Stimulated activated CD4-positive, alpha-beta T cell treated with anti-CD3 and anti-CD28 coated beads, Interleukin-12 subunit alpha, Interleukin-12 subunit beta, amount 100 ng/mL, for 48 hours (primary cell): ENCODE data around the gene FARS2.

Experiments
- DNase-seq, 3 donors: peaks; one replicate each; pipeline ENCODE4 v3.0.0-alpha.2; 2020; ENCODE audit warnings: low read depth in 2 of 3, low spot score in 1 of 3

The FARS2 gene

GRCh38 chr6:5412663-5413062 lies 151.3 kb downstream of the FARS2 start:
- no peak for DNase-seq

- no peak for DNase-seq
These were observed 154.9 kb downstream of the FARS2 start for GRCh38 chr6:5416250-5416649.

DNA sequence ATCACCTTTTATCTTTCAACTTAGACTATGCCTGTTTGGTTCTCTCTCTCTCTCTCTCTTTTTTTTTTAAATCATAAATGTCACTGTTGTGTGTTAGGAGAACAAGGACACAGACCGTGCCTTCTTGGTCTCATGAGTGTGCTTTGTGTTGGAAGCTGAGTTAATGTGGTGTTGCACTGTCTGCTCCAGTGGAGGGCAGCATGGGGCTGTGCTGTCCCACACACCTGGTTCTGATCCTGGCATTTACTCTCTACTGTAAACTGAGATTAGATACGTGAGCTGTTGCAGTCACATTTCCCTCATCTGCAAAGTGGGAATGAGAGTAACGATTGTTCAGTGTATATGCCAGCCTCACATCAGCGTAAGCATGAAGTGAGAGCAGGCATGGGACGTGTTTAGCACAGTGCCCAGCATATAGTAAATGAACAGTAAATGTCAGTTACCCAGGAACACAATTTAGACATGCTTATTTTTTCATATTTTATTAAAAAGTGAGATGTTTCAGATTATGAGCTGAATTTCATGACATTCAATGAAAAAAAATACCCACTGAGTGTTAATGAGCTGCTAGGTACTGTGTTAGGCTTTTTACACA lies 161.1 kb downstream of the FARS2 start:
- DNase-seq = no peak

GRCh38 chr6:5423251-5423650 lies 161.9 kb downstream of the FARS2 start:
- no peak for DNase-seq

GRCh38 chr6:5424726-5425125 lies 163.4 kb downstream of the FARS2 start:
- DNase-seq = no peak

DNA sequence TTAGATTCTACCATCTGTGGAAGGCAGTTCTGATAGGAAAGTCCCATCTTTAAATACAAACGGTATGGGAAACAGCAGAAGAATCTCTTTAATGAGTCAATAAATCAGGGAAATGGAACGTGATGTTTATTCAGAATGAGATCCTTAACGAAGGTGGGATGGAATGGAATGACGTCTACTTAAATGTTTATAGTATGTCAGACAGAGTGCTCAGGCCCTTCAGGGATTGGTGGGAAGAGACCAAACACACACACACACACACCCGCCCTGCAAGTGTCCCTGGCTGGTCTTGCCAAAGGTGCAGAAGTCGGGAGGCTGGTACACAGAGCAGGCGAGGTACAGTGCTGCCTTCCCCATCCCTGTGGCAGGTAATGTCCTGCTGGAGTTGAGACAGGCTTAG lies 164.0 kb downstream of the FARS2 start:
- no peak for DNase-seq

DNA sequence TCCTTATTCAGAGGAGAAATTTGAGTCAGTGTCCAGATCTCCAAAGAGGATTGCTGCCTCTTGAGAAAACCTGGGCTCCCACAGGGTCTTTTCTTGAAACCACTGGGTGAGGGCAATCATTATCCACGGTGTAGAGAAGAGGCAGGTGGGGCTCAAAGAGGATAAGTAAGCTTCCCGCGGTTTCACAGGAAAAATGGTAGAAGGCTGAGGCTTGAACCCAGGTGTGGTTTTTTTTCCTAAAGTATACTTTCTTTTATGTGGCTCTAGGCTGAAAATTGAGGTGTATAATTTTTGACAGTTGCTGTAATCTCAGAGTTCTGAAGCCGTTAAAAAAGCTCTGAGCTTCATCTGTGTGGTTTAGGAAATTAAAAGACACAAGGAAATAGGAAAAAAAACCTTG lies 164.5 kb downstream of the FARS2 start:
- DNase-seq = no peak

DNA sequence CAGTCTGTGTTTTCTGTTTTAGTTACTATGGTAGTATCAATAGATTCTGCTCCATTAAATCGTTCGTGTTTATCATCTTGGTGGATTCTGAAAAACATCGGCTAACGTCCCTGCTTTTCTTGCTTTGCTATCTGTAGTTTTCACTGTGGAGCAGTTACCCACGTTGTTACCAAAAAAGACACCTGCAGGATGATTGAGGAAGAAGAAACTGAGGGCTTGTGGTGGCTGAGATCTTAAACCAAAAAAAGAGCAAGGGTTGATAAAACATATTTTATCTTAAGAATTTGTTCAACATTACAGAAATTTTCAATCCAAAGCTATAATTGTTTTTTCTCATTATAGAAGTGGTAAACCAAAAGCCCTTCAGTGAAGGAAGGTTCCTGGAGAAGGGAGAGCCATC lies 166.3 kb downstream of the FARS2 start:
- DNase-seq = no peak

DNA sequence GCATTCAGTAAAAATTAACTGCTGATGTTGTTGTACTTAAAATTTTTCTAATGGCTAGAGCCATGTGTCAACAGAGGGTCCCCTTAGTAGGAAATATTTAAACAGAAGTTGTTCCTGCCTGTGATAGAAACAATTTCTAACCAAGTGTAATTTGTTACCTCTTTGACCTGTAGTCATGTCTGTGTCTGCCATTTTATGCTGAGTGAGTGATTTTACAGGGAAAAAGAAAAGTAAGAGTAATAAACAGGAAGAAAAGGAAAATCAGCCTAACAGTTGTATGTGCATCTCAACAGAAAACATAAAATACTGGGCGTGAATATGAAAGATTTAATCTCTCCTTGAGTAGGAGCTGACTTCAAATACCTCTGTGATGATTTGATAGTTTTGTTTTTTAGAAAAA lies 172.0 kb downstream of the FARS2 start:
- no peak for DNase-seq

- DNase-seq = no peak
These were observed 174.1 kb downstream of the FARS2 start for GRCh38 chr6:5435449-5435848.

DNA sequence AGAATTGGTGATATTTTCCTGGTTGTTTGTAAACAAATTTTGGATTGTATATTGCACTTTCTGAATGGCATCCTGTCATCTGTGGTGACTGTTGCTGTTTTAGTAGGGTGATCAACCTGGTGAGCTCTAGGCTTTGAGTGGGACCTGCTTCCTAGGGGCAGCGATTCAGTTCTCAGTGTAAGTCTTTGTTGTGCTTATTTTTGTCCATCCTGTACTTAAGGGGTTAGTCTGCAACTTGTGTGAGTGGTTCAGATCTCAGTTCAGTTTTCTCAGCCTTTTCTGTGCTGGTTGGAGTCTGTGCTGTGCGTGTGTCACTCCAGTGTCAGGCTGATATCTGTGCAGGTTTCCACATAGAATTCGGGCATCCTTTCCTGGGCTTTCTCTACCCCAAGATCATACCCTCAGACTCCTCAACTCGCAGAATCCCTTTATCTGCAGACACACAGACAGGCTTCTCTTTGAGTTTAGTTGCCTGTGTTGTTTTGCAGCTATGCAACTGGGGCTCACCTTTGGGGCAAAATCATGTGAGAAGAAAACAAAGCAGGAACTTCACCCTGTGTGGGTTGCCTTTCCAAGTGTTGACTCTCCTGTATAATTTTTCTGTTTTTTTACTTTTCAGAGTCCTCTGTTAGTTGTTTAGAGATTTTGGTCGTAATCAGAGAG lies 177.7 kb downstream of the FARS2 start:
- DNase-seq = no peak

DNA sequence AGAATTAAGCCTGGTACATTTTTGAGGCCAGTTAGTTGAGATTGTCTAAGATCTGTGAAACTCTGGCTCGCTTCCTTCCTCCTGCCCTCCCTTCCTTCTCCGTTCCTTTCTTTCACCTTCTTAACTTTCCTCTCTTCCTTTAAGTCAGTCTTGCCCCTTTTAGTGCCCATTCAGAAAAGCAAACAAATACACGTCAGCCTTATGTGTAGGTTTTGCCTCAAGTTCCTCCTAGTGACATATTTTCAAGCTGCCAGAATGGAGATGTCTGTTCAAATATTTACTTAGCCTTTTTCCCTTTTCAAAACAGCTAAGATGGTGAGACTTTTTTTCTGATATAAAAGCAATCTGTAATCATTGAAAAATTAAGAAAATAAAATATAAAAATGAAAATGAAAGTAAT lies 178.4 kb downstream of the FARS2 start:
- DNase-seq = no peak

DNA sequence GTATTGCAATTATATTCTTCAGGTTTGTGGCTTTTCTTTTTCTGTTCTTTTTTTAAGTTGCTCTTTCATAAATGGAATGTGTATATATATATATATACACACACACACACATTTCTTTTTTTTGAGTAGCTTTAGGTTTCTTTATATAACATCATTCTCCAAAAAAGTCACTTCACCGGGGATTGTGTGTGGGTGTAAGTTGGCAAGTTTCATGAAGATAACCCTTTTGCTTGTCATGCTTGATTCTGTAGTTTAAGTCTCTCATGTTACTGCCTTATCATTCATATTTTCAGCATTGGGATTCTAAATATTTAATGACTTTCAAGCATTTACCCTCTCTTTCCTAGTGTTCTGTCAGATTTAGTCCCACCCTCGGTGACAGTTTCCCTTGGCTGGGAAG lies 181.0 kb downstream of the FARS2 start:
- DNase-seq = no peak

DNA sequence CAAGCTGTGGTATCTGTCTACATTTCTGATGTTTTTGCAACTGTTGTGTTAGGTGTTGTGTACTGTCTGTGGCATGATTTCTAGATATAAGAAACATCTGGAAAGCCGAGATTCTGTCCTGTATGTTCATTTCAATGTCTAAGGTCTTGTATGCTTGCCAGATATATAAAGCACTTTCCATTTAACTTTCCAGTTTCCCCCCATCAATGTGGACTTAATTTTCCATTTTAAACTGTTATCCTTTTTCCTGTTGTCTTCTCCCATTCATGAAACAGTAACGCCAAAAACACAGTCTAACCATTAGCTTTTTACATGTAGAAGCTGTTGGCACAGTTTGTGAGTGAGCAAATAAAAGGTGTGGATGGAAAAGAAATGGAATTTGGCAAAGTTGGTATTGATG lies 181.6 kb downstream of the FARS2 start:
- DNase-seq = no peak

DNA sequence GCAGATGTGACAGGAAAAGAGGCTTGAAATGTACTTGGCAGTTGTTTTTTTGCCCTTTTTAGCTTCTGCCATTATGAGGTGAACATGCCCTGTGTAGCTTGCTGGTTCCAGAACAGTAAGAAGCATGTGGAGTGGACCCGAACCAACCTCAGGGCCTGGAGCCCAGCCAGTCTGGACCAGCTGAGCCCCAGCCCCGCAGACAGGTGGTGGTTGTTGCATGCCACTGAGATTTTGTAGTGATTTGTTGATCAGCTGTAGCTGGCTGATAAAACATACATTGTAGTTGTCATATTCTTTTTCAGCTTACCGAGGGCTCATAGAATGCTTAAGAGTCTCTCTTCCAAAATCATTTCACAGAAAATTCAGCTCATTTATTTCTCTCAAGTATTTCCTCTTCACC lies 182.2 kb downstream of the FARS2 start:
- DNase-seq = no peak

DNA sequence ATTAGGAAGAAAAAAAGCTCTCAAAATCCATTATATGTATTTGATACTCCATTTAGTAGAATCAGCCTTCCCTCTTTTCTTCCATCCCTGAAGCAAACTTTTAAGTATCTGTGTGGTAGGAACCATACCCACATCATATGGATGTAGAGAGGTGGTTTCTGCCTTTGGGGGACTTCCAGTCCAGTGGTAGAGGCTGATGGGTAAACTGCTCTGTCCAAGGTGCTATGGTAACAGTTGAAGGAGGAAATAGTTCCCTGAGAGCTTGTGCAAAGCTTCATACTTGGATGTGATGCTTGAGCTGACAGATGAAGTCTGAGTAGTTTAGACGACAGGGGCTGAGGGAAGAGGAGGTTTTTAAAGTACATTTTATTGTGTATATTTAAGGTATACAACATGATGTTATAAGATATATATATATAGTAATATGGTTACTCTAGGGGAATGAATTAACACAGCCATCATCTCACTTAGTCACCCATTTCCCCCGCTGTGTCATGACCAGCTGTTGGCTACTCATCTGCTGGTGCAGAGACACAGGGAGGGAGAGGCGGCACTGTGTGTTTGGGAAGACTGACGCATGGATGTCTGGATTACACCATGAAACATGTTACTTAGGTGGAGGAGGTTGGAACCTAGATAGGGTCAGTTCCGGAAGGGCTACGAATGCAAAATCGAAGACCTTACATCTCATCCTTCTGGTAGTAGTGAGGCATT lies 185.2 kb downstream of the FARS2 start:
- DNase-seq = no peak

GRCh38 chr6:5447921-5448320 lies 186.6 kb downstream of the FARS2 start:
- no peak for DNase-seq

DNA sequence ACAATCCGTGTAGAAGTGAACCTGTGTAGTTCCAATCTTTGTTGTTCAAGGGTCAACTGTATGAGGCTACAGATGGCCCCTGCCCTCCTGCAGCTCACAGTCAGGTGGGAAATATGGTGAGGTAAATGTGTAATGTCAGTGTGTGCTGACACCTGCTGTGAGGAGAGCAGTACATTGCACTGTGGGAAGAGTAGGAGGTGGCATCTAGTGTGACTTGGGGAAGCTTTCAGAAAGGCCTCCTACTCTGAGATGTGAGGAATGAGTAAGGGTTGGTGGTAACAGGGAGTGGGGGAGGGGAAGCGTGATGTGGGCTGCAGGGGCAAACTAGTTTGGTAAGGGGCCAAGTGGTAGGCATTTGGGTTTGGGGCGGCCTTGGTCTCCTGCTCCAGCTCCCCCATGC lies 188.8 kb downstream of the FARS2 start:
- no peak for DNase-seq

- DNase-seq = no peak
These were observed 192.2 kb downstream of the FARS2 start for GRCh38 chr6:5453546-5453945.

- no peak for DNase-seq
These were observed 193.8 kb downstream of the FARS2 start for GRCh38 chr6:5455142-5455541.

GRCh38 chr6:5457041-5457440 lies 195.7 kb downstream of the FARS2 start:
- no peak for DNase-seq

DNA sequence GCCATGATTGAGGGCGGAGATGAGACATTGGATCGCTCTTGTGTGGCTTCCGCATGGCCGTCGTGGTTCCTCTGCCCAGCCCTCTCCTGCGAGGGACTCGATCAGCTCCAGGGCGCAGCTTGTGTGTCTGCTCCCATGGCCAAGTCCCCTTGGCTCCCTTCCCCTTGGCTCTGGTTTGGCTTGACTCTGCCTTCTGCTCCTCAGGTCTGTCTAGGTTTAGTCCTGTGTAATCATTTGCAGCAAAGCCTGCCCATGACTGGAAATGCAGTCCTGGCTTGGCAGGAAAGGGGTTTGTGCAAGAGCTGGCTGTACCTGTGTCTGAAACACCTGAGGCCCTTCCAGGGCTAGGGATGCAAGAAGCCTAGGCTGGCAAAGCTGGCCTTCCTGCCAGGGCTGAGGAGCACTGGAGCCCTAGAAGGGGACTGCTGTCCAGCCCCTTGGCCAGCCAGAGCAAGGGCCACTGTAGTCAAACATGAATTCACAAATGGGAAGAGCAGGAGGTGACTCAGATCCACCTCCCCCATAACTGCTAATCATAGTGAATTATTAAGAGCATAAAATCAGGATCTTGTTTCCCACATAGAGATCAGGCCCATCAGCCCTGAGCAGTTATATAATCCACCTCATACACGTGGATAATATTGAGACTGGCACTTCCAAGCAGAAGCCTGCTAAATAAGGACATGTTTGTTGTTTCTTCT lies 196.8 kb downstream of the FARS2 start:
- no peak for DNase-seq
